ENCODE measurements around the gene ASXL1. TPM values are rescaled to one million over a fixed set of nuclear protein-coding genes. Genes with fewer than 3 reads are reported as not detected.
A peak's percentile ranks its signal among the peaks of the same experiment; 100 is the strongest.

The ASXL1 gene
- total and polyA plus RNA-seq, 2 donors from 2014 or later, result 16.2 to 71.1 TPM

- Histone ChIP-seq H3K4me1 (ENCODE audit: control insufficient read depth in 2 of 3, insufficient read depth in 2 of 3, low read depth in 1 of 3, low read length in 3 of 3) (peaks cover 12 to 85% (median 66%) of the 10 kb centered on the region in 3 donors), H3K27ac (ENCODE audit: low read depth in 2 of 2, low read length in 2 of 2) (peak overlapping the region; percentile 92 to 93), H3K27me3 (ENCODE audit: control insufficient read depth, insufficient read depth, low read length) (no peaks in the 10 kb centered on the region), H3K9me3 (ENCODE audit: control insufficient read depth in 2 of 3, insufficient read depth in 1 of 3, low read length in 3 of 3) (no peaks in the 10 kb centered on the region), H3K4me3 (ENCODE audit: low read length in 3 of 3) (peak overlapping the region in 2 of 3 donors; percentile 23 to 53), H3K36me3 (ENCODE audit: control insufficient read depth in 2 of 3, insufficient read depth in 3 of 3, low read length in 3 of 3) (peaks cover 0 to 4% (median 2%) of the 10 kb centered on the region in 3 donors), H3K9ac (ENCODE audit: low read length in 3 of 3) (peak overlapping the region in 2 of 3 donors; percentile 30 to 44)
- TF ChIP-seq CTCF (IDR thresholded peaks at IDR 0.05; ENCODE audit: borderline replicate concordance, extremely low read depth, insufficient read depth), result no peak
- peak in 3 of 5 donors; percentile 29 to 85 (median 42) for DNase-seq
- no peak for FAIRE-seq
- intact Hi-C loops (cut with DNase I), result no loop called here
Observed at GRCh38 chr20:32474717-32474966, 116.5 kb downstream of the ASXL1 start.

- peak; percentile 95 to 99 (median 96) for DNase-seq
- Histone ChIP-seq H3K4me3 (ENCODE audit: low read length in 3 of 3) (peak overlapping the region; percentile 23 to 53 (median 37)), H3K9ac (ENCODE audit: low read length in 3 of 3) (peak overlapping the region in 2 of 3 donors; percentile 30 to 68), H3K9me3 (ENCODE audit: control insufficient read depth in 2 of 3, insufficient read depth in 1 of 3, low read length in 3 of 3) (no peaks in the 10 kb centered on the region), H3K4me1 (ENCODE audit: control insufficient read depth in 2 of 3, insufficient read depth in 2 of 3, low read depth in 1 of 3, low read length in 3 of 3) (peaks cover 15 to 85% (median 71%) of the 10 kb centered on the region in 3 donors), H3K27me3 (ENCODE audit: control insufficient read depth, insufficient read depth, low read length) (no peaks in the 10 kb centered on the region), H3K27ac (ENCODE audit: low read depth in 2 of 2, low read length in 2 of 2) (peak overlapping the region; percentile 92 to 93), H3K36me3 (ENCODE audit: control insufficient read depth in 2 of 3, insufficient read depth in 3 of 3, low read length in 3 of 3) (peaks cover 0 to 4% (median 2%) of the 10 kb centered on the region in 3 donors)
- intact Hi-C loops (cut with DNase I), result no loop called here
- TF ChIP-seq CTCF (IDR thresholded peaks at IDR 0.05; ENCODE audit: borderline replicate concordance, extremely low read depth, insufficient read depth), result no peak
- FAIRE-seq, result no peak
Observed at GRCh38 chr20:32474967-32475811, 117.1 kb downstream of the ASXL1 start.

GRCh38 chr20:32476684-32477593 is 118.8 kb downstream of the ASXL1 start:
- intact Hi-C loops (cut with DNase I), result no loop called here
- H3K27me3 ChIP-seq (ENCODE audit: control insufficient read depth, insufficient read depth, low read length), result no peaks in the 10 kb centered on the region
- peak overlapping the region in 1 of 3 donors; percentile 48 for H3K9ac ChIP-seq (ENCODE audit: low read length in 3 of 3)
- peak overlapping the region; percentile 92 to 93 for H3K27ac ChIP-seq (ENCODE audit: low read depth in 2 of 2, low read length in 2 of 2)
- H3K4me3 ChIP-seq (ENCODE audit: low read length in 3 of 3), result peak overlapping the region in 1 of 3 donors; percentile 48
- TF ChIP-seq CTCF (IDR thresholded peaks at IDR 0.05; ENCODE audit: borderline replicate concordance, extremely low read depth, insufficient read depth), result no peak
- peak in 2 of 5 donors; percentile 40 to 56 for DNase-seq
- H3K9me3 ChIP-seq (ENCODE audit: control insufficient read depth in 2 of 3, insufficient read depth in 1 of 3, low read length in 3 of 3), result no peaks in the 10 kb centered on the region
- peaks cover 18 to 89% (median 82%) of the 10 kb centered on the region in 3 donors for H3K4me1 ChIP-seq (ENCODE audit: control insufficient read depth in 2 of 3, insufficient read depth in 2 of 3, low read depth in 1 of 3, low read length in 3 of 3)
- FAIRE-seq, result no peak
- H3K36me3 ChIP-seq (ENCODE audit: control insufficient read depth in 2 of 3, insufficient read depth in 3 of 3, low read length in 3 of 3), result peaks cover 0 to 4% (median under 1%) of the 10 kb centered on the region in 3 donors
